VCaP (cell line): ENCODE measurements around the gene PIK3CB.
"Not testable (repeated sequence)": the region's sequence is repeated elsewhere in the genome, so short reads cannot be mapped to it uniquely, and the experiment has no call there.

Experiments used
- H3K27ac ChIP-seq: fragments of 450-650 bp; 2 replicates; pipeline ENCODE4 v1.5.1; 2017
- CTCF ChIP-seq: fragments of 450-650 bp; conservative IDR thresholded peaks from 2 replicates; pipeline ENCODE4 v1.5.1; 2017; ENCODE audit warnings: mild to moderate bottlenecking, moderate library complexity

Gene PIK3CB

GRCh38 chr3:138829097-138829496 lies 5.6 kb downstream of the PIK3CB start:
- TF ChIP-seq CTCF = no peak
- H3K27ac ChIP-seq = no peak overlapping the region

GRCh38 chr3:138827222-138827621 lies 7.5 kb downstream of the PIK3CB start:
- H3K27ac ChIP-seq = no peak overlapping the region
- TF ChIP-seq CTCF = no peak

GRCh38 chr3:138825336-138825735 lies 9.4 kb downstream of the PIK3CB start:
- no peak for TF ChIP-seq CTCF
- no peak overlapping the region for H3K27ac ChIP-seq

- H3K27ac ChIP-seq = no peak overlapping the region
- no peak for TF ChIP-seq CTCF
Observed at GRCh38 chr3:138824114-138824506, 10.6 kb downstream of the PIK3CB start.

GRCh38 chr3:138820379-138820778 lies 14.3 kb downstream of the PIK3CB start:
- not testable (repeated sequence) for H3K27ac ChIP-seq

- H3K27ac ChIP-seq = no peak overlapping the region
- TF ChIP-seq CTCF = no peak
Observed at GRCh38 chr3:138818185-138818860, 16.4 kb downstream of the PIK3CB start.

GRCh38 chr3:138817695-138818094 lies 17.0 kb downstream of the PIK3CB start:
- no peak for TF ChIP-seq CTCF

GRCh38 chr3:138812806-138813205 lies 21.9 kb downstream of the PIK3CB start:
- H3K27ac ChIP-seq = no peak overlapping the region
- TF ChIP-seq CTCF = no peak

More at GRCh38 chr3:138817695-138818094, 17.0 kb downstream of the PIK3CB start:
- no peak overlapping the region for H3K27ac ChIP-seq
